ENCODE measurements around the gene MYOF.

The MYOF gene

GRCh38 chr10:93383562-93383981 is 98.6 kb downstream of the MYOF start:
- H3K27ac ChIP-seq: no peak overlapping the region
- TF ChIP-seq ZFX (IDR thresholded peaks at IDR 0.05) (no peak), CTCF (conservative IDR thresholded peaks at IDR 0.05) (no peak)

GRCh38 chr10:93379731-93380575 is 102.2 kb downstream of the MYOF start:
- TF ChIP-seq ZFX (IDR thresholded peaks at IDR 0.05): no peak
- TF ChIP-seq CTCF (conservative IDR thresholded peaks at IDR 0.05): no peak
- no peak overlapping the region for H3K27ac ChIP-seq

DNA sequence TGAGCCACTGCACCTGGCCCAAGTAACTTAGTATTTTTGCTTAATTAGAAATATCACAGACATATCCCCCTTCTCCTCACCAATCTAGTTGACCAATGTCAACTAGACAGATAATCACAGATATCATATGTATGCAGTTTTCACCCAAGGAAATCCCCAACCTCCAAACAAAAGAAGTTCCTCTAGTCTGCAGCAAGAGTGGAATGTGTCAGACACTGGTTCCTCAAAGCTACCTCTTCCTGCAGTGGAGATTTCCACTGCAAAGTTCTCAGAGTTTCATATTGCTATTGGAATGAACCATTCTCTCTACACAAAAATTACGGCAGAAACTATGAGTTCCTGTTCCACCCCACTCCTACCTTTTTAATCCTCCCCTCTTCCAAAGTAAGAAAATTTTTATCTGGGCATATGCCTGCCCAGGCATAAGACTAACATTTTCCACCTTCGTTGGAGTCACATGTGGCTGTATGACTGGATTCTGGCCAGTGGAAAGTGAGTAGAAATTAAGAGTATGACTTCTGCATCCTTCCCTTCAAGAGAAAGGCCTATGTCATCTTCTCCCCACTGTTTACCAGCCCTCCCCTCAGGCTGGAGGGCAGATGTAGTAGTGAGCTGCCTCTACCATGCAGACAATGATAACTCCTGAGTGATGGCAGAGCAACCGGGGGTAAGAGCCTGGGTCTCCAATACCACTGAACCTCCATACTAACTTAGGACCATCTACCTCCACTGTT is 103.0 kb downstream of the MYOF start:
- no peak for TF ChIP-seq ZFX (IDR thresholded peaks at IDR 0.05)
- TF ChIP-seq CTCF (conservative IDR thresholded peaks at IDR 0.05): no peak

GRCh38 chr10:93378039-93378438 is 104.1 kb downstream of the MYOF start:
- TF ChIP-seq ZFX (IDR thresholded peaks at IDR 0.05) (no peak), CTCF (conservative IDR thresholded peaks at IDR 0.05) (no peak)
- H3K27ac ChIP-seq: no peak overlapping the region

More for the DNA sequence above, 103.0 kb downstream of the MYOF start:
- no peak overlapping the region for H3K27ac ChIP-seq

- TF ChIP-seq ZFX (IDR thresholded peaks at IDR 0.05) (no peak), CTCF (conservative IDR thresholded peaks at IDR 0.05) (peak; percentile 96)
- no peak overlapping the region for H3K27ac ChIP-seq
Measured at GRCh38 chr10:93376372-93377293, 105.5 kb downstream of the MYOF start.

DNA sequence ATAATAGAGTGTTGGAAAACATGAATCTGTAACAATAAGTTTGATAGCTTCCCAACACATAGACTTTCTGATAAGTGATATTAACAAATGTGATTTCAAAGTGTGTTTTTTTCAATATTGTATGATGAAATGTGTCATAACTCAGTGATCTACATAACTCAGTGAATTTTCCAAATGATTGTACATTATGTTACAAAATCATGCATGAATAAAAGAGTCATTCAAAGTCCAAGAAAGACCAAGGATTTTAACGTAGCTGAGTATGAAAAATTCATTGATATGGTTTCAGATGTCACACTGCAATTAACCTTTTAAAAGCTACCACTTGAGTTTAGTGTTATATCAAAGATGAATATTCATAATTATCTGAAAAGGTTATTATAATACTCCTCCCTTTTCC is 111.2 kb downstream of the MYOF start:
- TF ChIP-seq CTCF (conservative IDR thresholded peaks at IDR 0.05) (no peak), ZFX (IDR thresholded peaks at IDR 0.05) (no peak)
- H3K27ac ChIP-seq: no peak overlapping the region

All from C4-2B (cell line).